ENCODE measurements around the gene PDXK.

The PDXK gene

DNA sequence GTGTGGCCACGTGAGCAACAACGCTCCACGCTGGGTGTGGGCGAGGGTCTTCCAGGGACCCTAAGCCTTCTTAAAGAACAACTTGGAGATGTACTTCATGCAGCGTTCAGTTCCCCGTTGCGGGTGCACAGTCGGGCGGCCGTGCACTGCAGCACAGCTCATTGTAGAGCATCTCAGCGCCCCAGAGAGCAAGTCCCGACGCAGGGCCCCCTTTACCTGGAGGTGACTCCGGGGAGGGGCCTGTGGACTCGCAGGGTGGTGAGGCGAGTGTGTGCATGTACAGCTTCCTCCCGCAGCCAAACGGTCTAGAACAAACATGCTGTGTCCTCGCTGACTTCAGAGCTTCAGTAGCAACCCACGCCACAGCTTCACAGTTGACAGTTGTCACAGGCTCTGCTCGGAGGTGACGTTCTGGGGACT, 89.9 kb downstream of the PDXK start:
- TF ChIP-seq CTCF (IDR thresholded peaks at IDR 0.05; ENCODE audit: insufficient read depth, missing control alignments) = no peak
- DNase-seq (ENCODE audit: insufficient read length, low spot score) = no peak
- no peak for FAIRE-seq

DNA sequence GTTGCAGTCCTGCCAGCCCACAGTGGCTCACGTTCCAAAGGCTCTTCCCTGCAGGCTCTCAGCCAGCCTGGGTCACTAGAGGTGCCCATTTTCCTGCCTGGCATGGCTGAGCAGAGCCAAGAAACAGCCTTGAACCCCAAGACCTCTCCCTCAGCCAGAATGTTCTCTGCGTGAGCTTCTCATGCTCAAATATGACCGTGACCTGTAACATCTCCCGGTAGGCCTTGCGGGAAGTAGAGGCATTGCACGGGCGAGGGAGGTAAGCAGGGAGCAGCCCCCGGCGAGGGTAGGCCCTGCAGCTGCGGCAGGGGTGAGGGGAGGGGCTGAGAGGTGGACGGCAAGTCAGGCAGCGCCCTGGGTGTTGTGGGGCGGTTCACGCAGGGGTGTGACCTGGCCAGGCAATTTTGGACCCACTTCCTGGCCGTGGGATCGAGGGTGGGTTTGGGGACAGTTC, 90.4 kb downstream of the PDXK start:
- DNase-seq (ENCODE audit: insufficient read length, low spot score) (no peak), FAIRE-seq (no peak)
- TF ChIP-seq CTCF (IDR thresholded peaks at IDR 0.05; ENCODE audit: insufficient read depth, missing control alignments) = no peak

- FAIRE-seq = no peak
- no peak for TF ChIP-seq CTCF (IDR thresholded peaks at IDR 0.05; ENCODE audit: insufficient read depth, missing control alignments)
- DNase-seq (ENCODE audit: insufficient read length, low spot score) = no peak
These were observed 91.0 kb downstream of the PDXK start for GRCh38 chr21:43809853-43810504.

DNA sequence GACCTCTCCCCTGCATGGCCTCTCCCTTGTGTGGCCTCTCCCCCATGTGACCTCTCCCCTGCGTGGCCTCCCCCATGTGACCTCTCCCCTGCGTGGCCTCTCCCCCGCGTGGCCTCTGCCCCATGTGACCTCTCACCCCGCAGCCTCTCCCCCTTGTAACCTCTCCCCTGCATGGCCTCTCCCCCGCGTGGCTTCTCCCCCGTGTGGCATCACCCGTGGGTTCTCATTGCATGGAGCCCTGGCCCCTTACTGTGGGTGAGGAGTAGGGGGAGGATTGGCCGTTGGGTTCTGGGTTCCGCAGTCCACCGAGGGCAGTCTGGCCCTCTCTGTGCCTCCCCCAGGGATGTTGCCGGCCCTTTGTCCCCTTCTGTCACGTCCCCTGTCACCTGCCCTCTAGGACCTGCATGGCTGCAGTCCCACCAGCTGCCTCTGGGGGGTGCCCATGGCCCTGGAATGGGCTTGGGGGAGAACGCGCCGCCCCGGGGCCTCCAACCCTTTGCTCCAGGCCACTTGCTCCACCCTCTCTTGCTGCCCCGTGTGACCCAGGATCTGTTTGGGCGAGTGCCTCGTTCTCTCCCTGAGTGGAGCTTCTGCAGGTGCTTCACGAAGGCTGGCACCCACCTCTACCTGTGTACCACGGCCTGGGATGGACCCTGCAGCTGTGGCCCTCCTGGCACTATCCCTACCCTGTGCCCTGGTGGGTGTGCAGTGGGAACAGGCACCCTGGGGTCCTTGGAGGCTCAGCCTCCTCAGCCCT, 91.8 kb downstream of the PDXK start:
- TF ChIP-seq CTCF (IDR thresholded peaks at IDR 0.05; ENCODE audit: insufficient read depth, missing control alignments) = peak; percentile 81
- FAIRE-seq (no peak), DNase-seq (ENCODE audit: insufficient read length, low spot score) (peak; percentile 99)

GRCh38 chr21:43811262-43812105, 92.6 kb downstream of the PDXK start:
- TF ChIP-seq CTCF (IDR thresholded peaks at IDR 0.05; ENCODE audit: insufficient read depth, missing control alignments) = no peak
- FAIRE-seq (no peak), DNase-seq (ENCODE audit: insufficient read length, low spot score) (no peak)
